GM04503 (cell line): ENCODE measurements around the gene CLEC10A.

ENCODE experiments used
- DNase-seq: peaks from one replicate; pipeline ENCODE4 v3.0.0-alpha.2; 2012; ENCODE audit warnings: low read depth

CLEC10A gene

GRCh38 chr17:7038025-7038862 lies 41.8 kb downstream of the CLEC10A start:
- no peak for DNase-seq

DNA sequence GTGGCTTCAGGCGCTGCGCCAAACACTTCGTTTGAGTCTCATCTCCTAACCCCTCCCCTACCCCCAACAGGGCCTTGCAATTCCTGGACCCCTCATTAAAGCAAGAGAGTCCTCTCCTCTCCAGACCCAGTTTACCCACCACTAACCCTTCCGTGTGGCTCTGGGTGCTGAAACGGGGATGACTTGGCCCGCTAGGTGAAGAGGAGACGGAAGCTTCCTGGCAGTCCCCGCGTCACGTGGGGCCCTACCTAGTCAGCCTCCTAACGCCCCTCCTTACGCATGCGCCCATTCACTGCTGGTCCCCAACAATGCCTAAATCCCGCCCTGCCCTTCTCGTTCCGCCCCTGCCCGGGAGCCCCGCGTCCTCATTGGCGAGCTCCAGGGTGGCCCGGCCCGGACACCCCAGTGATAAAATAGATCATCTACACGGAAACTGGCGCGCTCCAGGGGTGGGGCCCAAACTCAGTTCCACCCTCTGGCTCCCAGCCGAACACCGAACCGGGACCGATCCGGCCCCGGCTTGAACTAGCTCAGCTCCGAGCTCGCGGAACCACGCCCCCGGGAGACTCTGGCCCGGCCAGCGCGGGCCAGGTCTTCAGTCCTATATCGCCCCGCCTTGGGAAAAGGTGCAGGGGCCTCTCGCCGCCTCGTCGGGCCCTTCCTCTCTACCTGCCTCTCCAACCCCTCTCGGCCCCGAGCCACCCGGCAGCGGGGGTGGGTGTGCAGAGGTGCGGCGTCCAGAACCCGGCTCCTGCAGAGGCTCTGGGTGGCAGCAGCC lies 44.3 kb downstream of the CLEC10A start, which contains the start of gene SLC16A13:
TSS of gene SLC16A13 (plus strand) at position 425 of the 778 bp plus-strand sequence. CDS start 368 bp downstream, outside the sequence.
- peak; percentile 82 for DNase-seq

DNA sequence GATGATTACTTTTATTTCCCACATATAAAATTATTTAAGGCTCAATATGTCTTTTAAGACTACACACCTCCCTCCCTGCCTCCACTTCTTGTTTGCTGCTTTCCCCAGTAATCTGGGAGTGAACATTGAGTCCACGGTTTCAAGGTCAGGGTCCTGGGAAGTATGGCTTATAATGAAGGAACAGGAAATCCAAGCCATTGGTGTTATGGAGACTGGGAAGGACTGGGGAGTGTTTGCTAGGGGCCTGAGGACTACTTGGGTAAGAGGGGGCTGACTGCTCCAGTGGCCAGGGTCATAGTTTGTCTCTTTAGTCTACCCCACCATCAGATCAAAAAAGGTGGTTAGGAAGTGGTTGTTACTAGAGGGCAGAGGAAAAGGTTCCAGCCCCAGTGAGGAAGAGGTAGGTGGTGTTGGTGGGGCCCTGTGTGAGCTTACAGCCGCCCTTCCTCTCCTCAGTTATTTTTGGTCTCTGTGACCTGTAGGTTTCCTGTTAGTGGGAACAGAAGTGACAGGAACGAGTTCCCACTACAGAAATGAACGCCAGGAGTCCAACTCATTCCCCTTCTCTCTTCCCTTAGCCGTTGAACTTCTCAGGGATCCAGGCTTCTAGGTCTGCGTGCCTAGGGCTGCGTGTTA lies 45.0 kb downstream of the CLEC10A start:
- no peak for DNase-seq

DNA sequence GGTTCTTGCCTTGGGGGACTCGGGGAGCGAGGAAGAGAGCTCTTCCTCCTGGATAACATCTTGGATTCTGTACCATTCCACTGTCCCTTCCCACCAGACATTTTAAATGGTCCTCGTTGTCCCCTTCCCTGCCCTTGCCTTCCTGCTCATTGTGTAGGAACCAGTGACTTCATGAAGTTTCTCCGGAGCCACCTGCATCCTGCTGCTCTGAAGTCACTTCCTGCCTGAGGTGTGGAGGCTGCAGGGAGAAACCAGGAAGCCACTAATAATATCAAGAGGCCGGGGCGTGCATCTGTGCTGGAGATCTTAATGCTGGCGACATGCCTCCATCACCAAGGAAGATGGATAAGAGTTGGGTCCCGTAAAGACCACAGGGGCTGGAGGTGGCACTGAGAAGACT lies 50.4 kb downstream of the CLEC10A start:
- DNase-seq = no peak

GRCh38 chr17:7029096-7029495 lies 51.0 kb downstream of the CLEC10A start:
- DNase-seq = no peak

- no peak for DNase-seq
Observed at GRCh38 chr17:7027335-7027734, 52.7 kb downstream of the CLEC10A start.

GRCh38 chr17:7026471-7027115 lies 53.5 kb downstream of the CLEC10A start:
- DNase-seq = no peak

- DNase-seq = no peak
Observed at GRCh38 chr17:7025245-7025644, 54.8 kb downstream of the CLEC10A start.
